VCaP (cell line): ENCODE results near the gene MLLT6.

Experiments used
- H3K27ac ChIP-seq: fragments of 450-650 bp; 2 replicates; pipeline ENCODE4 v1.5.1; 2017
- CTCF ChIP-seq: fragments of 450-650 bp; conservative IDR thresholded peaks from 2 replicates; pipeline ENCODE4 v1.5.1; 2017; ENCODE audit warnings: mild to moderate bottlenecking, moderate library complexity

MLLT6 gene

GRCh38 chr17:38753071-38753506 lies 48.0 kb downstream of the MLLT6 start:
- H3K27ac ChIP-seq = peak overlapping the region; percentile 92
- TF ChIP-seq CTCF = no peak

- H3K27ac ChIP-seq = no peak overlapping the region
- peak; percentile 42 for TF ChIP-seq CTCF
These were observed 56.5 kb downstream of the MLLT6 start for GRCh38 chr17:38761612-38762011.

- no peak for TF ChIP-seq CTCF
- H3K27ac ChIP-seq = no peak overlapping the region
These were observed 57.2 kb downstream of the MLLT6 start for GRCh38 chr17:38762231-38762630.

GRCh38 chr17:38766341-38766740 lies 61.3 kb downstream of the MLLT6 start:
- no peak overlapping the region for H3K27ac ChIP-seq
- TF ChIP-seq CTCF = no peak

GRCh38 chr17:38768417-38768816 lies 63.3 kb downstream of the MLLT6 start:
- no peak for TF ChIP-seq CTCF
- H3K27ac ChIP-seq = no peak overlapping the region

- no peak overlapping the region for H3K27ac ChIP-seq
- no peak for TF ChIP-seq CTCF
These were observed 68.2 kb downstream of the MLLT6 start for GRCh38 chr17:38773258-38773657.

GRCh38 chr17:38777641-38778250 lies 72.7 kb downstream of the MLLT6 start:
- TF ChIP-seq CTCF = no peak

More at GRCh38 chr17:38777641-38778250, 72.7 kb downstream of the MLLT6 start:
- H3K27ac ChIP-seq = no peak overlapping the region
